Neural cell (in vitro differentiated cells): Measurements from ENCODE around the gene PIK3R3. TPM values are rescaled to one million over a fixed set of nuclear protein-coding genes. Genes with fewer than 3 reads are reported as not detected.

Experiments
- H2AFZ ChIP-seq: fragments of 200-600, 300-800 bp; sonication (generic), shearing (Covaris generic); 2 replicates; pipeline ENCODE4 v1.6.0; 2014; ENCODE audit warnings: low read depth, mild to moderate bottlenecking, antibody characterized with exemption, low read length, moderate library complexity
- H3F3A ChIP-seq: fragments of 200-600 bp; shearing (Covaris generic); 2 replicates; pipeline ENCODE4 v1.6.1; 2016; ENCODE audit warnings: mild to moderate bottlenecking, moderate library complexity, mixed read lengths, antibody characterized with exemption, low read length; ENCODE audit not compliant: insufficient read depth, poor library complexity, severe bottlenecking
- H3K27ac ChIP-seq: fragments of 200-600, 300-800 bp; sonication (generic), shearing (Covaris generic); 2 replicates; pipeline ENCODE4 v1.5.1; 2014; ENCODE audit warnings: mild to moderate bottlenecking, low read length, moderate library complexity
- H3K27me3 ChIP-seq: fragments of 300-800, 200-600 bp; sonication (generic), shearing (Covaris generic); 2 replicates; pipeline ENCODE4 v1.6.0; 2014; ENCODE audit warnings: mild to moderate bottlenecking, low read depth, low read length, moderate library complexity; ENCODE audit not compliant: insufficient read depth
- H3K36me3 ChIP-seq: fragments of 300-800, 200-600 bp; sonication (generic), shearing (Covaris generic); 2 replicates; pipeline ENCODE4 v1.5.1; 2014; ENCODE audit warnings: mild to moderate bottlenecking, antibody characterized with exemption, low read length, moderate library complexity; ENCODE audit not compliant: insufficient read depth
- H3K4me2 ChIP-seq: fragments of 300-800, 200-600 bp; sonication (generic), shearing (Covaris generic); 2 replicates; pipeline ENCODE4 v1.6.0; 2014; ENCODE audit warnings: mild to moderate bottlenecking, low read length
- H3K4me3 ChIP-seq: fragments of 300-800, 200-600 bp; sonication (generic), shearing (Covaris generic); 2 replicates; pipeline ENCODE4 v1.5.1; 2014; ENCODE audit warnings: mild to moderate bottlenecking, low read length, moderate library complexity
- H3K79me2 ChIP-seq: fragments of 200-600 bp; shearing (Covaris generic); replicated peaks from 2 replicates; pipeline ENCODE4 v1.6.0; 2014; ENCODE audit warnings: mild to moderate bottlenecking, low read length, moderate library complexity; ENCODE audit not compliant: insufficient read depth
- H3K9ac ChIP-seq: fragments of 300-800, 200-600 bp; sonication (generic), shearing (Covaris generic); 2 replicates; pipeline ENCODE4 v1.6.1; 2016; ENCODE audit warnings: mild to moderate bottlenecking, low read length, mixed read lengths
- H3K9me2 ChIP-seq: fragments of 200-600 bp; shearing (Covaris generic); 2 replicates; pipeline ENCODE4 v1.6.1; 2016; ENCODE audit warnings: mild to moderate bottlenecking, low read length, mixed read lengths; ENCODE audit not compliant: insufficient read depth
- H3K9me3 ChIP-seq: fragments of 200-600, 300-800 bp; sonication (generic), shearing (Covaris generic); 2 replicates; pipeline ENCODE4 v1.6.1; 2016; ENCODE audit warnings: mild to moderate bottlenecking, mixed run types, low read length, moderate library complexity, mixed read lengths
- H4K20me1 ChIP-seq: fragments of 200-600 bp; shearing (Covaris generic); 2 replicates; pipeline ENCODE4 v1.6.1; 2016; ENCODE audit warnings: mild to moderate bottlenecking, mixed run types; ENCODE audit not compliant: insufficient read depth
- EP300 ChIP-seq: fragments of 450-650 bp; conservative IDR thresholded peaks from 2 replicates; pipeline ENCODE4 v1.6.1; 2014; ENCODE audit warnings: antibody characterized with exemption, mild to moderate bottlenecking, moderate library complexity; ENCODE audit not compliant: poor library complexity, severe bottlenecking
- EZH2 ChIP-seq: fragments of 200-600, 300-800 bp; shearing (Covaris generic), sonication (generic); IDR thresholded peaks from 2 replicates; pipeline ENCODE4 v1.6.1; 2014; ENCODE audit warnings: antibody characterized with exemption, low read length, borderline replicate concordance, mild to moderate bottlenecking; ENCODE audit not compliant: insufficient read depth, poor library complexity, severe bottlenecking
- MXI1 ChIP-seq: fragments of 450-650 bp; conservative IDR thresholded peaks from 2 replicates; pipeline ENCODE4 v1.6.1; 2014; ENCODE audit warnings: antibody characterized with exemption, mild to moderate bottlenecking; ENCODE audit not compliant: poor library complexity, severe bottlenecking
- POLR2AphosphoS5 ChIP-seq: IDR thresholded peaks from 2 replicates; pipeline ENCODE4 v1.6.1; 2012
- RAD21 ChIP-seq: fragments of 450-650 bp; conservative IDR thresholded peaks from 2 replicates; pipeline ENCODE4 v1.6.1; 2014; ENCODE audit warnings: antibody characterized with exemption, mild to moderate bottlenecking, moderate library complexity
- SMC3 ChIP-seq: fragments of 450-650 bp; conservative IDR thresholded peaks from 2 replicates; pipeline ENCODE4 v1.6.1; 2014; ENCODE audit warnings: antibody characterized with exemption, mild to moderate bottlenecking, moderate library complexity; ENCODE audit not compliant: poor library complexity
- TAF1 ChIP-seq: IDR thresholded peaks from 2 replicates; pipeline ENCODE4 v1.6.1; 2012; ENCODE audit warnings: low read depth
- polyA plus RNA-seq: library from polyadenylated mRNA; depleted of rRNA; stranded (reverse); fragments of >200 nt; gene quantifications from 2 replicates; pipeline ENCODE4 v1.2.3, GENCODE V29; 2014
- TF ChIP-seq, protein P1 (sequence below): IDR thresholded peaks from 2 replicates; pipeline ENCODE4 v1.6.1; 2012; ENCODE audit warnings: borderline replicate concordance
- TF ChIP-seq, protein P2 (sequence below): fragments of 450-650 bp; IDR thresholded peaks from 2 replicates; pipeline ENCODE4 v1.5.1; 2014; ENCODE audit warnings: antibody characterized with exemption, mild to moderate bottlenecking, moderate library complexity; ENCODE audit not compliant: poor library complexity, severe bottlenecking

The PIK3R3 gene
- polyA plus RNA-seq, 1 donor from 2014 or later = 119 TPM

DNA sequence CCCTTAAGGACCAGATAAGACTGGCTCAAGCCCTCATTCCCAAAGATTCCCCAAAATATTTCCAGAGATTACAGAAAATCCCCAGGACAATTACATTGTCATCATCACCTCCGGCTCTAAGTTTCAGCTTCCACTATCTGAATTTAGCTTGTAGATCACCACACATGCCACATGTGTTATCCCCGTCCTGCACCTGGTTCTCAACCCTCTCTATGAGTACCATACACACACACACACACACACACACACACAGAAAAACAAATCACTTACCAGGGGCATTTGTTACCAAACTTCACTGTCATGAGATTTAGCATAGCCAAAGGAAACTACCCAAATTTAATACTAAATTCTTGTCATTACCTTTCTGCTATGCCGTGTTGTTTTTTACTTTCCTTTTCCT, 27.1 kb upstream of the PIK3R3 start:
- H3K9me2 ChIP-seq = no peaks in the 10 kb centered on the region
- H3K9me3 ChIP-seq = no peaks in the 10 kb centered on the region
- H3K4me2 ChIP-seq = no peak overlapping the region
- H2AFZ ChIP-seq = no peak overlapping the region
- no peaks in the 10 kb centered on the region for H4K20me1 ChIP-seq
- no peaks in the 10 kb centered on the region for H3K27me3 ChIP-seq
- TF ChIP-seq RAD21 (no peak), POLR2AphosphoS5 (no peak), MXI1 (no peak), EP300 (no peak), TAF1 (no peak), SMC3 (no peak), EZH2 (no peak)
- TF ChIP-seq, protein P1, sequence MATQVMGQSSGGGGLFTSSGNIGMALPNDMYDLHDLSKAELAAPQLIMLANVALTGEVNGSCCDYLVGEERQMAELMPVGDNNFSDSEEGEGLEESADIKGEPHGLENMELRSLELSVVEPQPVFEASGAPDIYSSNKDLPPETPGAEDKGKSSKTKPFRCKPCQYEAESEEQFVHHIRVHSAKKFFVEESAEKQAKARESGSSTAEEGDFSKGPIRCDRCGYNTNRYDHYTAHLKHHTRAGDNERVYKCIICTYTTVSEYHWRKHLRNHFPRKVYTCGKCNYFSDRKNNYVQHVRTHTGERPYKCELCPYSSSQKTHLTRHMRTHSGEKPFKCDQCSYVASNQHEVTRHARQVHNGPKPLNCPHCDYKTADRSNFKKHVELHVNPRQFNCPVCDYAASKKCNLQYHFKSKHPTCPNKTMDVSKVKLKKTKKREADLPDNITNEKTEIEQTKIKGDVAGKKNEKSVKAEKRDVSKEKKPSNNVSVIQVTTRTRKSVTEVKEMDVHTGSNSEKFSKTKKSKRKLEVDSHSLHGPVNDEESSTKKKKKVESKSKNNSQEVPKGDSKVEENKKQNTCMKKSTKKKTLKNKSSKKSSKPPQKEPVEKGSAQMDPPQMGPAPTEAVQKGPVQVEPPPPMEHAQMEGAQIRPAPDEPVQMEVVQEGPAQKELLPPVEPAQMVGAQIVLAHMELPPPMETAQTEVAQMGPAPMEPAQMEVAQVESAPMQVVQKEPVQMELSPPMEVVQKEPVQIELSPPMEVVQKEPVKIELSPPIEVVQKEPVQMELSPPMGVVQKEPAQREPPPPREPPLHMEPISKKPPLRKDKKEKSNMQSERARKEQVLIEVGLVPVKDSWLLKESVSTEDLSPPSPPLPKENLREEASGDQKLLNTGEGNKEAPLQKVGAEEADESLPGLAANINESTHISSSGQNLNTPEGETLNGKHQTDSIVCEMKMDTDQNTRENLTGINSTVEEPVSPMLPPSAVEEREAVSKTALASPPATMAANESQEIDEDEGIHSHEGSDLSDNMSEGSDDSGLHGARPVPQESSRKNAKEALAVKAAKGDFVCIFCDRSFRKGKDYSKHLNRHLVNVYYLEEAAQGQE = no peak
- TF ChIP-seq, protein P2, sequence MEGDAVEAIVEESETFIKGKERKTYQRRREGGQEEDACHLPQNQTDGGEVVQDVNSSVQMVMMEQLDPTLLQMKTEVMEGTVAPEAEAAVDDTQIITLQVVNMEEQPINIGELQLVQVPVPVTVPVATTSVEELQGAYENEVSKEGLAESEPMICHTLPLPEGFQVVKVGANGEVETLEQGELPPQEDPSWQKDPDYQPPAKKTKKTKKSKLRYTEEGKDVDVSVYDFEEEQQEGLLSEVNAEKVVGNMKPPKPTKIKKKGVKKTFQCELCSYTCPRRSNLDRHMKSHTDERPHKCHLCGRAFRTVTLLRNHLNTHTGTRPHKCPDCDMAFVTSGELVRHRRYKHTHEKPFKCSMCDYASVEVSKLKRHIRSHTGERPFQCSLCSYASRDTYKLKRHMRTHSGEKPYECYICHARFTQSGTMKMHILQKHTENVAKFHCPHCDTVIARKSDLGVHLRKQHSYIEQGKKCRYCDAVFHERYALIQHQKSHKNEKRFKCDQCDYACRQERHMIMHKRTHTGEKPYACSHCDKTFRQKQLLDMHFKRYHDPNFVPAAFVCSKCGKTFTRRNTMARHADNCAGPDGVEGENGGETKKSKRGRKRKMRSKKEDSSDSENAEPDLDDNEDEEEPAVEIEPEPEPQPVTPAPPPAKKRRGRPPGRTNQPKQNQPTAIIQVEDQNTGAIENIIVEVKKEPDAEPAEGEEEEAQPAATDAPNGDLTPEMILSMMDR = no peak
- no peak overlapping the region for H3K9ac ChIP-seq
- no peak overlapping the region for H3K27ac ChIP-seq
- H3F3A ChIP-seq = no peaks in the 10 kb centered on the region
- H3K4me3 ChIP-seq = no peak overlapping the region
- H3K36me3 ChIP-seq = no peaks in the 10 kb centered on the region
- H3K79me2 ChIP-seq = no peaks in the 10 kb centered on the region

DNA sequence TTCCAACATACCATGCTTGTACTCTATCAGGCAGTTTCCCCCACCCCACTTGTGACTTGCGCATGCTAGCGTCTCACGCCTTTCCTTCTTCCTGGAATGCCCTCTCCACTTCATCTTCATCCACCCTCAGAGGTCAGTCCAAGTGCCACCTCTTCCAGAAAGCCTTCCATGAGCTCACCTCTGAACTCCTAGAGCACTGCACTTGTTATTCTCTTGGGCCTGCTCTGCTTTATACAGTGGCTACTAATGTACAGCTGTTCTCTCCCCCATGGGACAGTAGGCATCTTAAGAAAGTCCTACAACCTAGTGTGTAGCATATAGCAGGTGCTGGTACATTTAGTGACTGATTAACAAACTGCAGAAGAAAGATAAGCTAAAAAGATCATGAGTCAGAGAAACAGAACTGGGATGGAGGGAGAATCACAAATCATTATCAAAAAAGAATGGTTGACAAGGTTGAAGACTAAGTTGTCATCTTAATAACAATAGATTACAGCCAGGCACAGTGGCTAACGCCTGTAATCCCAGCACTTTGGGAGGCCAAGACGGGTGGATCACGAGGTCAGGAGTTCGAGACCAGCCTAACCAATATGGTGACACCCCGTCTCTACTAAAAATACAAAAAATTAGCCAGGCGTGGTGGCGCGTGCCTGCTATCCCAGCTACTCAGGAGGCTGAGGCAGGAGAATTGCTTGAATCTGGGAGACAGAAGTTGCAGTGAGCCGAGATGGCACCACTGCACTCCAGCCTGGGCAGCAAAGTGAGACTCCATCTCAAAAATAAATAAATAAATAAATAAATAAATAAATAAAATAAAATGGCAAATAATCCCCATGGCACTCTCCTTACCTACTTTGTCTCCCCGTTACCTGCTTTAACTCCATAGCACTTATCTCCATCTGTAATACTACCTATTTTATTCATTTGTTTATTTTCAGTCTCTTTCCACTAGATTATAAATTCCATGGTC, 26.2 kb upstream of the PIK3R3 start:
- Histone ChIP-seq H4K20me1 (no peaks in the 10 kb centered on the region), H2AFZ (no peak overlapping the region), H3K27me3 (no peaks in the 10 kb centered on the region), H3K9me2 (no peaks in the 10 kb centered on the region), H3K9ac (no peak overlapping the region), H3K4me2 (no peak overlapping the region), H3K9me3 (no peaks in the 10 kb centered on the region), H3K36me3 (no peaks in the 10 kb centered on the region), H3K79me2 (no peaks in the 10 kb centered on the region), H3K27ac (no peak overlapping the region), H3K4me3 (no peak overlapping the region), H3F3A (no peaks in the 10 kb centered on the region)
- no peak for TF ChIP-seq MXI1
- no peak for TF ChIP-seq TAF1
- TF ChIP-seq EZH2 = no peak
- no peak for TF ChIP-seq EP300
- no peak for TF ChIP-seq SMC3
- TF ChIP-seq, protein P2 = no peak
- no peak for TF ChIP-seq RAD21
